RKO (cell line): ENCODE results near the gene PPP2R5B.
"Not testable (repeated sequence)": the region's sequence is repeated elsewhere in the genome, so short reads cannot be mapped to it uniquely, and the experiment has no call there.

Experiments used
- DNase-seq: peaks from one replicate; pipeline ENCODE4 v3.0.0-alpha.2; 2016; ENCODE audit warnings: low spot score

PPP2R5B gene

DNA sequence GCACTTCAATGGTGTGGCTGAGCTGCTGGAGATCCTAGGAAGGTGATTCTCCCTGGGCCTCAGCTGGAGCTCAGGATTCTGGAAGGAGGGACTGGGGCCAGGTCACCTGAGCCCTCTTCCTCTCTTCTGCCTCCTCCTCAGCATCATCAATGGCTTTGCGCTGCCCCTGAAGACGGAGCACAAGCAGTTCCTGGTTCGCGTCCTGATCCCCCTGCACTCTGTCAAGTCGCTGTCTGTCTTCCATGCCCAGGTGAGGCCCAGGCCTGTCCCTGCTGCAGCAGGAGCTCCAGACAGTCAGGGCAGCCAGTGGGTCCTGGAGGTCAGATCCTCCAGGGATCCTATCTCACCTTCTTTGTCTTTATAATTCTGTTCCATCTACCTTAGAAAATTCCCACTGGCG is 5.9 kb downstream of the PPP2R5B start:
- DNase-seq, result no peak

DNA sequence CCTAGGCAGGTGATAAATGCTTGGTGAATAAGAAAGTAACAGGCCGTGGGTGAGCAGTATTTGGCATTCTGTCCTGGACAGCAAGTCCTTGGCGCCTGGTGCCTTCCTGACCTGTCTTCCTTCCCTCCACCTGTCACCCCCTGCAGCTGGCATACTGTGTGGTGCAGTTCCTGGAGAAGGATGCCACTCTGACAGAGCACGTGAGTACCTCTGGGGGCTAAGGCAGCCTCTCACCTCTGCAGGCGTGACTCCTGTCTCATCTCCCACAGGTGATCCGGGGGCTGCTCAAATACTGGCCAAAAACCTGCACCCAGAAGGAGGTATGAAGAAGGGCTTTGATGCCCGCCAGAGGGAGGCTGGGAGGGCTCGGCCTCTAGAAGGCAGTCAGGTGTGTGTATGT is 6.8 kb downstream of the PPP2R5B start:
- no peak for DNase-seq

DNA sequence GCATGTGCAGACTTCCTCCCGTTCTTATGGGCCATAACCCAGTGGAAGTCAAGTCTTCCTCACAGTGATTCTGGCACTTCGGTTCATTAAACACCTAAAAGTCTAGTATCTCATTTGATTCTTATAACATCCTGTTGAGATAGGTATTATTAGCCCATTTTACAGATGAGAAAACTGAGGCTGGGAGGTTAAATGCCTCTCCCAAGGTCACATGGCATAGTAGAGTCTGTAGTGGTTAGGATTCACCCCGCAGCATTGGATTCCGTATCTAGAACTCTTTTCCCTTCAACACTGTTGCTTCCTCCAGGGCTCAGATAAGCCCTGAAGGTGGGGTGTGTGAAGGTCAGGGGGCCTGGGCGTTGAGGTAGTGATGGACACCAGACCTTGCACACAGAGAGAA is 7.8 kb downstream of the PPP2R5B start:
- DNase-seq, result no peak

DNA sequence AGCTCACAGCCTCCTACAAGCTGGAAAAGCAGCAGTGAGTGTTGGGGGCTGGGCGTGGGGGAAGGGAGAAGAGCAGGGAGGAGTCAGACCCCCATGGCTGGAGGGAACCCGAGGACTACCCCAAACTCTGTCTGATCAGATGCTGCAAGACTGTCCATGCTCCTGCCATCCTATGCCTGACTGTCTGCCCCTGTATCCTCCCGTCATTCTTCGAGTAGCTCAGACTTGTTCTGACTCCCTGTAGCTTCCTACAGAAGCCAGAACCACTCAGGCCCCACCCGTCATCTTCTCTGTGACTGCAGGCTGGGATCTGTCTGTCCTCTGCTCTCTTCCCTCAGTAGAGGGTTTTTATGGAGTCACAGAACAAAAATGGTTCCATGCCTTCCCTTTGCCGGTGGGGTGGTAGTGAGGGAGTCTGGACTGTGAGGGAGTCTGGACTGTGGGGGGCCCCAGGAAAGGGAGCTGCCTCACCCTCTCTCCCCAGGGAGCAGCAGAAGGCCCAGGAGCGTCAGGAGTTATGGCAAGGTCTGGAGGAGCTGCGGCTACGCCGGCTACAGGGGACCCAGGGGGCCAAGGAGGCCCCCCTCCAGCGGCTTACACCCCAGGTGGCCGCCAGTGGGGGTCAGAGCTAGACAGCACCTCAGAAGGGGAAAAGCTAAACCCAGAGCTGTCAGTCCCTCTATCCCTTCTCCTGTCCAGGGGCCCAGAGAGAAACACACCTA is 8.9 kb downstream of the PPP2R5B start:
- DNase-seq, result no peak

DNA sequence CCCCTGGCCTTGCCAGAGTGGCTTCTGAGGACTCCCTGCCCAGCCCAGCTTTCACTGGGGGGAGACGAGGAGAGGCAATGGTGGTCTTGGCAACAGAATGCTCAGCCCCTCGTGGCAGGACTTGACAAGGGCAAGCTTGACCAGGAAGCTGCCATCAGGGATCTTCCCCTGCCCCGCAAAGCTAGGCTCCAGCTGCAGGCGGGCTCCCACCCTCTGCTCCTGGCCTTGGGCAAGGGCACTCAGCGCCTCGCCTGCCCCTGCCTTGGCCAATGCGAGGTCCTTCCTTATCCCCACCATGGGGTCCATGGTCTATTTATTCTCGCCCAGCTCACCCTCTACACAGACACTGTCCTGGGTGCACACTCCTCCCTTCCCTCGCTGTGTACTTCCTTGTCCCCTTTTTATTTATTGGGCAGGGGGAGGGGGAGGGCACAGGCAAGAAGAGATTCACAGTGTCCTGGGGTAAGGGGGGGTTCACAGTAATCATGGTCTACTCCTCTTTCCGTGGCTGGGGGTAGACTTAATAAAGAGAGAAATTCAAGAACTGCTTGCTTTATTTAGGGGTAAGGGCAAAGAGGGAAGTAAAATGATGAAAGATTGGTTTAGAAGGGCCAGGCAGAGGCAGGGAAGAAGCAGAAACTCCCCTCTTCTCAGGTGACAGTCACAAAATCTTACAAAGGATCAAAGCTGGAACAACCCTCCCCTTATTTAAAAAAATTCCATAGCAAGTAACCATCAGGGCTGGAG is 9.6 kb downstream of the PPP2R5B start:
- DNase-seq, result no peak

DNA sequence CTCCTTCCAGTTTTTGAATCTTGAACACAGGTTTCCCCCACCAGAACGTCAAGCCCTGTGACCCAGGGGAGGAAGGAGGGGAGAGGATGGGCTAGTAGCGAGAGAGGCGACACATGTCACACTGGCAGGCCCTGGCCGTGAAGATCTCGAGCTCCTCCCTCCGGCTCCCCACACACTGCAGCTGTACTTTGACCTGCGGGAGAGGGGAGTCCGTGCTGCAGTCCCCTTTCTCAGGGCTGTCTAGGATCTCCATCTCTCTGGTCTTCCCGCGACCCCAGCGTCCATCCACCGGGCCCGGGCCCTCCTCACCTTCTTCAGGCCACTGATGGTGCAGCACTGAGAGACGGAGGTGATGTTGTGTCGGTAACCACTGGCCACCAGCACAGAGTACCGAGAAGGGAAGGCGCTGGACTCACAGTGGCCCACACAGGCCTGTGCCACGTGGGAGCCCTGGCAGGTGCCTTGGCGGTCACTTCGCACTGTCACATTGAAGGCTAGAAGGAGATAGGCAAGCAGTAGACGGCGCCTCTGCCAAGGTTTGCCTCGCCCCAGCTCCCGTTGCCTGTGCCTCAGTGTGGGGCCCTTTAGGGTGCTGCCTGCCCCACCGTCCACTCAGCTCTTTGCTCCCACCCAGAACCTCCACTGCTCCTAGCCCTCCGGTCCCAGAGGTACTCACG is 10.3 kb downstream of the PPP2R5B start:
- DNase-seq, result no peak

DNA sequence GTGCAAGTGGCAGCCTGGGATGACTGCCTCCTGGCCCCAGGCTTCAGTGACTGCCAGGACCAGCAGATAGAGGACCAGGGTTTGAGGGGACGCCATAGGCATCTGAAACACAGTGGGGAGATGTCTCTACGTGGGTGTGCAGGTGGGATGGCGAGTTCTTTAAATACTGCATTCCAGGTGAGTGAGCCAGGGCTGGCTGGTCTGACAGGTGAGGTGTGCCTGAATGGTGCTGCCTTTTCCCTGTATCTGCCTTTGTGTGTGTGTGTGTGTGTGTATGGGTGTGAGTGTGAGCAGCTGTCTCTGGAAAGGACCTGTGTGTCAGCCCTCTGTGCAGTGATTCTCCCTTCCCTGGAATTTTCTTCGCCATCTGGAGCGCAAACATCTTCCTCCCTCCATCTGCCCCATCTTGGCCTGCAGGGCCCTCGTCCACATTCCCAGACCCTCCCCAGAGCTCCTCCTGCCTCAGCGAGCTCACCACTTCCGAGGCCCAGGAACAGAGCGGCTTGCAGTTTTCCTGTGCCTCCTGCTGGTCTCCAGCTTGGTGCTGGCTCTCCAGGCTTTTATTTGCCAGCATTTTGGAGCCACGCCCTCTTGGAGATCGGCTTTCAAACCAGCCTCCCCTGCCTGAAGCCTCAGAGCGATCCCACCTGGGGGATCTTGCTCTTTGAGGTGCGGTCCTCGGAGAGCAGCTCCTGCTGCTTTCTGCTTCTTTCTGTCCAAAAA is 11.0 kb downstream of the PPP2R5B start, which contains the start of gene GPHA2:
GPHA2 (minus strand) TSS at position 535 of the 723 bp plus-strand sequence; CDS start at position 102, 433 bp downstream.
- no peak for DNase-seq

DNA sequence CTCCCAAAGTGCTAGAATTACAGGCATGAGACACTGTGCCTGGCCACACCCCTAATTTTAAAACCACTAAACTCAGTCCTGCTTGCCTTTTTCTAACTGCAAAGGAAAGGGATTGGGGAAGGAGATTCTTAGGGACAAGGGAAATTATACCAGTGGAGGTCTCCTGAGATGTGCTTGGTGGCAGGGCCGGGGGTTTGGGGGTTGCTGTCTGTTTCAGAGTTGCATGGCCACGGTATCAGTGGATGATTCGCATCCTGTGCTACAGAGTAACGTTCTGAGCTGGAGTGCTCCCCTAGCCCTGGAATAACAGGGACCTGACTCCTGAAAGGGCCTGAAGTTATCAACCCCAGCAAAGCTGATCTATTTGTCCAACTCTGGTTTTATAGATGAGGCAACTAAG is 12.1 kb downstream of the PPP2R5B start:
- DNase-seq, result no peak

DNA sequence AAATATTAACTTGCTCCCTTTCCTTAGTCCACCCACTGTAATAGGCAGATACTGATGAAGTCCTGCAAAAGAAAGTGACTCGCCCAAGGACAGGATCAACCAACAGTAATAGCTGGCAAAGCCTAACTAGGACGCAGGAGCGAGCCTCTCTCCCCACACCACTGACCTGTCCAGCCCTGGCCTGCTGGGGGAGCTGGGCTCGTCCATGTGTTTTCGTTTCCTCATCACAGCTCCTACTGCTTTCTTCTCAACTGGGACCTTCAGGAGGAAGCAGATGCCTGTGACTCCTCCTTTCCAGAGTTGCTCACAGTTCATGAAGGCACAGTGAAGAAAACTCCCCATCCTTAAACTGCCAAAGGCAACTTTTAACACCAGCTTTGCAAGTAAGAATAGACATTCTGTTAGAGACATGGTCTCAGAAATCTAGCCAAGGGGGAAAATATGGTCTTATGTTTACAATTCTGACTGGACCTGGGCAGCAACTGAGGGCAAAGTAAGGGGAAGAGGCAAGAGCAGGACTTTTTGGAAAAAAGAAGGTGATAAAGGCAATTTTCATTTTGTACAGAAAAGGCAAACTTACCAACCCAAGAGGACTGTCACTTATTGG is 22.8 kb downstream of the PPP2R5B start:
- no peak for DNase-seq

DNA sequence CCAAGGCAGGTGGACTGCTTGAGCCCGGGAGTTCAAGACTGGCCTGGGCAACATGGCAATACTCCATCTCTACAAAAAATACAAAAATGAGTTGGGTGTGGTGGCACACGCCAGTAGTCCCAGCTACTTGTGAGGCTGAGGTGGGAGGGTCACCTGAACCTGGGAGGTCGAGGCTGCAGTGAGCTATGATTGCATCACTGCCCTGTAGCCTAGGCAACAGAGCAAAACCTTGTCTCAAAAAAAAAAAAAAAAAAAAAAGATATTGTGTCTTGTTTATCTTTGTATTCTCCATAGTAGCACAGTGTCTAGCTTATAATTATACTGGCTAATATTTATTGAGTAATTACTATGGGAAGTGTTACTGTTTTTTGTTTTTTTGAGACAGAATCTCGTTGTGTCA is 27.0 kb downstream of the PPP2R5B start:
- DNase-seq, result no peak

DNA sequence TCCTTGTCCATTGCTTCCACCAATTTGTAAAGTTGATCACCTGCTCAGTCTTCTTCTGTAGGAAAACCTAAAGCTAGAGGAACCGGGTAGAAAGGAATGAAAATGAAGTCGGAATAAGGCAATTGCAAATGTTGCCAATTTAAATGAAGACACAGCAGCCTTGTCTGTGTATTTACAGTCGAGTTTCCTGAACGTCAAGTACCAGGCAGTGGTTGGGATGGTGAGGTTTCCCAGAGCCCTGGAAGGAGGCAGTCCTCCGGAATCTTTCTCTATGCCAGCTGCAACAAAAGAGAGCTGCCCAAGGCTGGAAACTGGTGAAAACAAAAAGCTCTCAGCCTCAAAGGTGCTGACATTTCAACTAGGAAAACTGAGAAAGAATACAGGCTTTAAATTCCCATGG is 29.7 kb downstream of the PPP2R5B start:
- no peak for DNase-seq

DNA sequence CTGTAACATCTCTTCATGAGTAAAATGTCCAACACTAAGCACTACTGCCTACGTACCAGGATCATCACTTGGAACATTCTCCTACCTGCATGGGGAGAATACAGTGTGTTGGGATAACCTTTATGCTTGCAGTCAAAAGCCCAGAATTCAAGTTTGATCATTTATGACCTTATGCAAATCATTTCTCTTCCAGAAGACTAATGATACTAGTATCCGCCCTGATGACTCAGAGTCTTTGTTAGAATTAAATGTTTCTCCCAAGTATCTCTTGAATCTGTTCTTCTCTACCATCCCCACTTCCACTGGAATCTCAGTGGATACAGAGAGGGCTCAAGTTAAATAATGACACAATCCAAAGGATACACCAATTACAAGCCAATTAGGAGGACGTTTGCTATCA is 35.0 kb downstream of the PPP2R5B start:
- DNase-seq, result no peak

DNA sequence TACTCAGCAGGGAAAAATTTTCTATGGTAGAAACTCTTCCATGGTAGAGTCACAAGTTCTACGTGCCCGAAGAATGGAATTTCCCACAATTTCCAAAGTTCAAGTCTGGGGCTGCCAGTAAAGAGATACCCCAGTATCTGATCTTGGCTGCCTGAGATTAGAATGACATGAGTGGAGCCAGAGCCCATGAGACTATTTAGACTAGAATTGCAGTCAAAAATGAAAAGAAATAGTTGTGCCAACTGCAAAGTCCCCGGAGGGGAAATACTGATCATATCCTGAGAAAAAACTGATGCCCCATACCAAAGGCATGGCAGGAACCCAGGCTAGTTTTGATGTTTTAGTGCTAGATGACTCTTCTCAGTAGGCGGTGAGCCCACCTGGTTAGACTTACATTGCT is 36.2 kb downstream of the PPP2R5B start:
- no peak for DNase-seq

DNA sequence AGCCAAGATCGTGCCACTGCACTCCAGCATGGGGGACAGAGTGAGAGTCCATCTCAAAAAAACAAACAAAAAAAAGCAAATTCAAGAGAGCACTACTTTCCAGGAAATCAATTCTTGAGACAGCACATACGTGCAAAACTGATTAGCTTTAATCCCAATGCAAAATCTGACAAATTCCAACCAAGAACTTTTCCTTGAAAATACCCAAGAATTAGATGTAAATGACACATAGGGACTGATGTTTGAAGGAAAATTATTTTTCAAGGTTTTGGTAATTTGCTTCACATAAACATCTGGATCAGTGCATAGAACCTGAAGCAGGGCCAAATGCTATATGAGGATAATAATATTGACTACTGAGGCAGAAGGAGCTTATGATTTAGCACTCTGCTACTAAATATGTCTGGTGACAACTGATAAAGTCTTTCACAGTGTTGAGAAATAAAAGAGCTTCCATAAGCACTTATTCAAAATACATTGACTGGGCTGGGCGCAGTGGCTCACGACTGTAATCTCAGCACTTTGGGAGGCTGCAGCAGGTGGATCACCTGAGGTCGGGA is 38.7 kb downstream of the PPP2R5B start:
- DNase-seq, result no peak

DNA sequence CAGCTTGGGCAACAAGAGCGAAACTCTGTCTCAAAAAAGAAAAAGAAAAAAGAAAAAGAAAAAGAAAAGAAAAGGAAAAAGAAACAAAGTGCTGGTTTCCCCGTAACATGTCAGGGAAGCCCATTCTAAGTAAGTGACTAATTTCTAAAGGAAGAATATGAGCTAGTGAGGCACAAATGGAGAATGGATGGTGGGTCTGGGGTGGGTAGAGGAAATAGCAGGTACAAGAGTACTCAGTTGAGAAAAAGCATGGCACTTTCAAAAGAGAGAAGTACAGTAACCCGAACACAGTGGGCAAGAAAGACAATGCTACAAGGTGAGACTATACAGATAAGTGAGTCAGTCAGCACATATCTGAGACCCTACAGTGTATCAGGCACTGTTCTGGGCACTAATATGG is 42.9 kb downstream of the PPP2R5B start:
- DNase-seq, result no peak

DNA sequence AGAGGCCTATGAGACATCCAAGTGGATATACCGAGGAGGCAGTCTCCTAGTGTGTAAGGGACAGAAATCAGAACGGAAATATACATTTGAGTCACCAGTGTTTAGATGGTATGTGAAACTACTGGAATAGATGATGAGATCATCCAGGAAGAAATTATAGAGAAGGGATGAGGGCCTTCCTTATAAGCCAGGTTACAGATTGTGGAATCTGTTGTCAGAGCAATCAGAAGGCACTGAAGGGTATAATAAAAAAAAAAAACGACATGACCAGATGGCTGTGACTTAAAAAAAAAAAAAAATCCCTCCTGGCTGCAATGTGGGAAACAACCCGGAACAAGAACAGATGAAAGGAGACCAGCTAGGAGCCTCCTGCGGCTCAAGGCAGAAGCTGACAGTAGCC is 44.7 kb downstream of the PPP2R5B start:
- peak; percentile 81 for DNase-seq

DNA sequence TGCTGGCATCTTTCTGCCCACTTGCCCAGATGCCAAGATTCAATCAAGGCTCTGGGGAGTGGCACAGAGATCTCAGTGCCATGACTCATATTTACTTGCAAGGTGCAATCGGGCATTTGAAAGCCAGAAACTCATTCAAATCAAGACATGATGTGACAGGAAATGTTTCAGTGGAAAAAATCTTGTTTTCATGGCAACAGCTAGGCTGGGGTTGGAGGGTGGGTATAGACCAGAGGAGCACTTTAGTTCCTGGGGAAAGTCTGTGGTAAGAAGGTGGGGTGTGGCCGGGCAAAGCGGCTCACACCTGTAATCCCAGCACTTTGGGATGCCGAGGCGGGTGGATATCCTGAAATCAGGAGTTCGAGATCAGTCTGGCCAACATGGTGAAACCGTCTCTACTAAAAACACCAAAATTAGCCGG is 46.3 kb downstream of the PPP2R5B start:
- peak; percentile 11 for DNase-seq

DNA sequence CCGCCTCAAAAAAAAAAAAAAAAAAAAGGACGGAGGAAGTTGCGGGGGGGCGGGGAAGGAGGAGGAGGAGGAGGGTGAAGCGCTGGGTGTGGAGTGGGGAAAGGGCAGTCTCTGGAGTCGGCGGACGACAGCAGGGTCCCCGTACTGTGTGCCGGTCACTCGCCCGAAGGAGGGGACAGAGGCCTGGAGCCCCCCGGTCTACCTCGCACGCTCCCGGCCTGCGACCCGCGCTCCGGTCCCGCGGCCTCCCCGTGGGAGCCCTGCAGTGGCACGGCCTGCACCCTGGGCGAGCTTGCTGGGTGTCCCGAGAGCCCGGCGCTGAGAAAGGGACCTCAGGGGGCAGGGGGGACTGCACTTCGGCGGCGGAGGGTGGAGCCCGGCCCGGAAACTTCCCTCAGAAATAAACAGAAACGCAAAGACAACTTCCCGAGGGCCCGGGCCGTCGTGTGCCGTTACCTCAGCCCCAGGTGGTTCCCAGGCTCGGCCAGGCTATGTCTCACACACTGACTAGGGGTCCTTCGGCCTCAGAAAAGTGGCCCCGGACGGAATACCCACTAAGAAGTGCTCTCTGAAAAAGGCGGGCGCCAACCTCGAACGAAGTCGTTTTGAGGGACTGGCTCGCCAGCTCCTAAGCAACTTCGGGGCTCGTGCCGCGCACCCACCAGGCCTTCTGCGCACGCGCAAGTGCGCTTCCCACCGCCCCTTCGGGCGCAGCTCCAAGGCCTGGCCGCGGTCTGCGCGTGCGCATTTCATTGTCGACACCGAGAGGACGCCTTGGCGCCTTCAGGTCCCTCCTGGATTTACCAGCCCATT is 47.1 kb downstream of the PPP2R5B start, which contains the start of gene MAJIN:
MAJIN (minus strand) TSS at position 688 of the 813 bp plus-strand sequence. CDS start 12,703 bp downstream, outside the sequence.
- no peak for DNase-seq

DNA sequence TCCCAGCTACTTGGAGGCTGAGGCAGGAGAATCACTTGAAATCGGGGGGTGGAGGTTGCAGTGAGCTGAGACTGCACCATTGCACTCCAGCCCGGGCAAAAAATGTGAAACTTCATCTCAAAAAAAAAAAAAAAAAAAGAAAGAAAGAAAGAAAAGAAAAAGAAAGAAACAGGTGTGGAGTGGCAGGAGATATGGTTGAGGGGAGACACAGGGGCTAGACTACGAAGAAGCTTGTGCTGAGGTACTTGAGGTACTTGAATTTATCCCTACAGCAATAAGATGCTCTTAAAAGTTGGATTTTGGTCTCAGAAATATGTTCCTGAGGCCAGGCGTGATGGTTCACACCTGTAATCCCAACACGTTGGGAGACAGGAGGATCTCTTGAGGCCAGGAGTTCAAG is 49.6 kb downstream of the PPP2R5B start:
- no peak for DNase-seq

DNA sequence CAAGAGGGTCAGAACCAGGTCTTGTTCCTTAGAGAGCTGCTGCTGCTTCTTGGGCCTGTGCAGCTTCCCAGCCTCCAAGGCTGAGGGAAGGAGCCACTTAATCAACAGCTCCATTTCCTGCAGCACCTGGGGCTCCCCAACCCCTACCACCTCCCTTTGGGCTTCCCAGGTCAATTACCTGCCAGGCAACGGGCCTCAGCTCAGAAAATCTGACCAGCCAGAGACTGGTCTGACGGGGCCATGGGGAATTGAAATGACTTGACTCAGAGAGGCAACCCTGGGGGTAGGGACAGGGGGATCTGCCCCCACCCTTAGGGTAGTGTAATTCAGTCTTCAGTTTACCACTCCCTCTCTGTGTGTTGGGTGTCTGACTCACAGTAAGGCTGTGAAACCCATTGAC is 52.2 kb downstream of the PPP2R5B start:
- DNase-seq, result no peak

DNA sequence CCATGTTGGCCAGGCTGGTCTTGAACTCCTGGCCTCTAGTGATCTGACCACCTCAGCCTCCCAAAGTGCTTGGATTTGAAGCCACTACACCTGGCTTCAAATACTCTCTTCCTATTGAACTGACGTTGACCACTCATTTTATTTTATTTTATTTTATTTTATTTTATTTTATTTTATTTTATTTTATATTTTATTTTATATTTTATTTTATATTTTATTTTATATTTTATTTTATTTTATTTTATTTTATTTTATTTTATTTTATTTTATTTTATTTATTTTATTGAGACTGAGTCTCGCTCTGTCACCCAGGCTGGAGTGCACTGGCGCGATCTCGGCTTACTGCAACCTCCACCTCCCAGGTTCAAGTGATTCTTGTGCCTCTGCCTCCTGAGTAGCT is 58.9 kb downstream of the PPP2R5B start:
- not testable (repeated sequence) for DNase-seq
